ENCODE data around the gene NEK7.

- TF ChIP-seq EZH2 (IDR thresholded peaks at IDR 0.05; ENCODE audit: low read length, unreplicated experiment) (no peak), CTCF (conservative IDR thresholded peaks at IDR 0.05; ENCODE audit: low read depth, low read length) (no peak), EZH2phosphoT487 (IDR thresholded peaks at IDR 0.05; ENCODE audit: borderline replicate concordance, low read length) (no peak)
Measured at GRCh38 chr1:198281911-198282310, 125.1 kb downstream of the NEK7 start.

Data from PC-3 (cell line).